HG03432 (cell line): Measurements from ENCODE around the gene SMIM26.

Experiments
- ATAC-seq: cut with Tn5 transposase; IDR thresholded peaks from one replicate; pipeline ENCODE4 v1.9.1; 2021; ENCODE audit warnings: mild to moderate bottlenecking, moderate library complexity; ENCODE audit not compliant: unreplicated experiment

The SMIM26 gene

GRCh38 chr20:18578581-18578980 lies 11.3 kb downstream of the SMIM26 start:
- no peak for ATAC-seq

- no peak for ATAC-seq
Measured at GRCh38 chr20:18580012-18580411, 12.8 kb downstream of the SMIM26 start.

GRCh38 chr20:18585134-18585533 lies 17.9 kb downstream of the SMIM26 start:
- ATAC-seq: no peak

- ATAC-seq: peak; percentile 95
Measured at GRCh38 chr20:18587665-18588573, 20.7 kb downstream of the SMIM26 start, which contains the start of gene DTD1. Gene DTD1 (plus strand): TSS chr20:18588054. CDS start chr20:18588073, 19 bp downstream.

- ATAC-seq: peak; percentile 8
Measured at GRCh38 chr20:18588574-18588933, 21.3 kb downstream of the SMIM26 start.

GRCh38 chr20:18589941-18590674 lies 22.9 kb downstream of the SMIM26 start:
- ATAC-seq: no peak

- ATAC-seq: no peak
Measured at GRCh38 chr20:18596270-18596669, 29.0 kb downstream of the SMIM26 start.

- ATAC-seq: no peak
Measured at GRCh38 chr20:18609741-18610140, 42.5 kb downstream of the SMIM26 start.

GRCh38 chr20:18611492-18611891 lies 44.3 kb downstream of the SMIM26 start:
- ATAC-seq: no peak

- no peak for ATAC-seq
Measured at GRCh38 chr20:18613553-18613952, 46.3 kb downstream of the SMIM26 start.

- no peak for ATAC-seq
Measured at GRCh38 chr20:18614244-18614643, 47.0 kb downstream of the SMIM26 start.

- ATAC-seq: no peak
Measured at GRCh38 chr20:18615020-18615650, 47.9 kb downstream of the SMIM26 start.
